ENCODE results near the gene XYLT2.

GRCh38 chr17:50352072-50352692, 6.3 kb downstream of the XYLT2 start:
- TF ChIP-seq POLR2A (IDR thresholded peaks at IDR 0.05) = no peak
- TF ChIP-seq, protein P1, sequence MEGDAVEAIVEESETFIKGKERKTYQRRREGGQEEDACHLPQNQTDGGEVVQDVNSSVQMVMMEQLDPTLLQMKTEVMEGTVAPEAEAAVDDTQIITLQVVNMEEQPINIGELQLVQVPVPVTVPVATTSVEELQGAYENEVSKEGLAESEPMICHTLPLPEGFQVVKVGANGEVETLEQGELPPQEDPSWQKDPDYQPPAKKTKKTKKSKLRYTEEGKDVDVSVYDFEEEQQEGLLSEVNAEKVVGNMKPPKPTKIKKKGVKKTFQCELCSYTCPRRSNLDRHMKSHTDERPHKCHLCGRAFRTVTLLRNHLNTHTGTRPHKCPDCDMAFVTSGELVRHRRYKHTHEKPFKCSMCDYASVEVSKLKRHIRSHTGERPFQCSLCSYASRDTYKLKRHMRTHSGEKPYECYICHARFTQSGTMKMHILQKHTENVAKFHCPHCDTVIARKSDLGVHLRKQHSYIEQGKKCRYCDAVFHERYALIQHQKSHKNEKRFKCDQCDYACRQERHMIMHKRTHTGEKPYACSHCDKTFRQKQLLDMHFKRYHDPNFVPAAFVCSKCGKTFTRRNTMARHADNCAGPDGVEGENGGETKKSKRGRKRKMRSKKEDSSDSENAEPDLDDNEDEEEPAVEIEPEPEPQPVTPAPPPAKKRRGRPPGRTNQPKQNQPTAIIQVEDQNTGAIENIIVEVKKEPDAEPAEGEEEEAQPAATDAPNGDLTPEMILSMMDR (IDR thresholded peaks at IDR 0.05 in 8 of 11, conservative IDR thresholded peaks at IDR 0.05 in 3 of 11) = no peak
- TF ChIP-seq POLR2AphosphoS5 (IDR thresholded peaks at IDR 0.05) = no peak

All from spleen (tissue), 7 donors.